Neural cell (in vitro differentiated cells): ENCODE measurements around the gene MGAT4B. TPM values are rescaled to one million over a fixed set of nuclear protein-coding genes. Genes with fewer than 3 reads are reported as not detected.
A peak's percentile ranks its signal among the peaks of the same experiment; 100 is the strongest.

Experiments
- H2AFZ ChIP-seq: fragments of 200-600, 300-800 bp; sonication (generic), shearing (Covaris generic); 2 replicates; pipeline ENCODE4 v1.6.0; 2014; ENCODE audit warnings: low read depth, mild to moderate bottlenecking, antibody characterized with exemption, low read length, moderate library complexity
- H3F3A ChIP-seq: fragments of 200-600 bp; shearing (Covaris generic); 2 replicates; pipeline ENCODE4 v1.6.1; 2016; ENCODE audit warnings: mild to moderate bottlenecking, moderate library complexity, mixed read lengths, antibody characterized with exemption, low read length; ENCODE audit not compliant: insufficient read depth, poor library complexity, severe bottlenecking
- H3K27ac ChIP-seq: fragments of 200-600, 300-800 bp; sonication (generic), shearing (Covaris generic); 2 replicates; pipeline ENCODE4 v1.5.1; 2014; ENCODE audit warnings: mild to moderate bottlenecking, low read length, moderate library complexity
- H3K27me3 ChIP-seq: fragments of 300-800, 200-600 bp; sonication (generic), shearing (Covaris generic); 2 replicates; pipeline ENCODE4 v1.6.0; 2014; ENCODE audit warnings: mild to moderate bottlenecking, low read depth, low read length, moderate library complexity; ENCODE audit not compliant: insufficient read depth
- H3K36me3 ChIP-seq: fragments of 300-800, 200-600 bp; sonication (generic), shearing (Covaris generic); 2 replicates; pipeline ENCODE4 v1.5.1; 2014; ENCODE audit warnings: mild to moderate bottlenecking, antibody characterized with exemption, low read length, moderate library complexity; ENCODE audit not compliant: insufficient read depth
- H3K4me2 ChIP-seq: fragments of 300-800, 200-600 bp; sonication (generic), shearing (Covaris generic); 2 replicates; pipeline ENCODE4 v1.6.0; 2014; ENCODE audit warnings: mild to moderate bottlenecking, low read length
- H3K4me3 ChIP-seq: fragments of 300-800, 200-600 bp; sonication (generic), shearing (Covaris generic); 2 replicates; pipeline ENCODE4 v1.5.1; 2014; ENCODE audit warnings: mild to moderate bottlenecking, low read length, moderate library complexity
- H3K79me2 ChIP-seq: fragments of 200-600 bp; shearing (Covaris generic); replicated peaks from 2 replicates; pipeline ENCODE4 v1.6.0; 2014; ENCODE audit warnings: mild to moderate bottlenecking, low read length, moderate library complexity; ENCODE audit not compliant: insufficient read depth
- H3K9ac ChIP-seq: fragments of 300-800, 200-600 bp; sonication (generic), shearing (Covaris generic); 2 replicates; pipeline ENCODE4 v1.6.1; 2016; ENCODE audit warnings: mild to moderate bottlenecking, low read length, mixed read lengths
- H3K9me2 ChIP-seq: fragments of 200-600 bp; shearing (Covaris generic); 2 replicates; pipeline ENCODE4 v1.6.1; 2016; ENCODE audit warnings: mild to moderate bottlenecking, low read length, mixed read lengths; ENCODE audit not compliant: insufficient read depth
- H3K9me3 ChIP-seq: fragments of 200-600, 300-800 bp; sonication (generic), shearing (Covaris generic); 2 replicates; pipeline ENCODE4 v1.6.1; 2016; ENCODE audit warnings: mild to moderate bottlenecking, mixed run types, low read length, moderate library complexity, mixed read lengths
- H4K20me1 ChIP-seq: fragments of 200-600 bp; shearing (Covaris generic); 2 replicates; pipeline ENCODE4 v1.6.1; 2016; ENCODE audit warnings: mild to moderate bottlenecking, mixed run types; ENCODE audit not compliant: insufficient read depth
- EP300 ChIP-seq: fragments of 450-650 bp; conservative IDR thresholded peaks from 2 replicates; pipeline ENCODE4 v1.6.1; 2014; ENCODE audit warnings: antibody characterized with exemption, mild to moderate bottlenecking, moderate library complexity; ENCODE audit not compliant: poor library complexity, severe bottlenecking
- EZH2 ChIP-seq: fragments of 200-600, 300-800 bp; shearing (Covaris generic), sonication (generic); IDR thresholded peaks from 2 replicates; pipeline ENCODE4 v1.6.1; 2014; ENCODE audit warnings: antibody characterized with exemption, low read length, borderline replicate concordance, mild to moderate bottlenecking; ENCODE audit not compliant: insufficient read depth, poor library complexity, severe bottlenecking
- MXI1 ChIP-seq: fragments of 450-650 bp; conservative IDR thresholded peaks from 2 replicates; pipeline ENCODE4 v1.6.1; 2014; ENCODE audit warnings: antibody characterized with exemption, mild to moderate bottlenecking; ENCODE audit not compliant: poor library complexity, severe bottlenecking
- POLR2AphosphoS5 ChIP-seq: IDR thresholded peaks from 2 replicates; pipeline ENCODE4 v1.6.1; 2012
- RAD21 ChIP-seq: fragments of 450-650 bp; conservative IDR thresholded peaks from 2 replicates; pipeline ENCODE4 v1.6.1; 2014; ENCODE audit warnings: antibody characterized with exemption, mild to moderate bottlenecking, moderate library complexity
- SMC3 ChIP-seq: fragments of 450-650 bp; conservative IDR thresholded peaks from 2 replicates; pipeline ENCODE4 v1.6.1; 2014; ENCODE audit warnings: antibody characterized with exemption, mild to moderate bottlenecking, moderate library complexity; ENCODE audit not compliant: poor library complexity
- TAF1 ChIP-seq: IDR thresholded peaks from 2 replicates; pipeline ENCODE4 v1.6.1; 2012; ENCODE audit warnings: low read depth
- polyA plus RNA-seq: library from polyadenylated mRNA; depleted of rRNA; stranded (reverse); fragments of >200 nt; gene quantifications from 2 replicates; pipeline ENCODE4 v1.2.3, GENCODE V29; 2014
- TF ChIP-seq, protein P1 (sequence below): IDR thresholded peaks from 2 replicates; pipeline ENCODE4 v1.6.1; 2012; ENCODE audit warnings: borderline replicate concordance
- TF ChIP-seq, protein P2 (sequence below): fragments of 450-650 bp; IDR thresholded peaks from 2 replicates; pipeline ENCODE4 v1.5.1; 2014; ENCODE audit warnings: antibody characterized with exemption, mild to moderate bottlenecking, moderate library complexity; ENCODE audit not compliant: poor library complexity, severe bottlenecking

The MGAT4B gene
- polyA plus RNA-seq, 1 donor from 2014 or later: 70.6 TPM

- no peaks in the 10 kb centered on the region for H3F3A ChIP-seq
- peak overlapping the region; percentile 20 for H3K27ac ChIP-seq
- no peaks in the 10 kb centered on the region for H3K9me2 ChIP-seq
- no peak for TF ChIP-seq TAF1
- no peak for TF ChIP-seq POLR2AphosphoS5
- no peak overlapping the region for H2AFZ ChIP-seq
- no peaks in the 10 kb centered on the region for H3K9me3 ChIP-seq
- peak overlapping the region; percentile 36 for H3K9ac ChIP-seq
- no peaks in the 10 kb centered on the region for H4K20me1 ChIP-seq
- peaks cover 4% of the 10 kb centered on the region for H3K27me3 ChIP-seq
- no peaks in the 10 kb centered on the region for H3K36me3 ChIP-seq
- H3K79me2 ChIP-seq: peaks cover 12% of the 10 kb centered on the region
- H3K4me2 ChIP-seq: no peak overlapping the region
- H3K4me3 ChIP-seq: peak overlapping the region; percentile 56
Measured at GRCh38 chr5:179817890-179818745, 11.5 kb upstream of the MGAT4B start.

DNA sequence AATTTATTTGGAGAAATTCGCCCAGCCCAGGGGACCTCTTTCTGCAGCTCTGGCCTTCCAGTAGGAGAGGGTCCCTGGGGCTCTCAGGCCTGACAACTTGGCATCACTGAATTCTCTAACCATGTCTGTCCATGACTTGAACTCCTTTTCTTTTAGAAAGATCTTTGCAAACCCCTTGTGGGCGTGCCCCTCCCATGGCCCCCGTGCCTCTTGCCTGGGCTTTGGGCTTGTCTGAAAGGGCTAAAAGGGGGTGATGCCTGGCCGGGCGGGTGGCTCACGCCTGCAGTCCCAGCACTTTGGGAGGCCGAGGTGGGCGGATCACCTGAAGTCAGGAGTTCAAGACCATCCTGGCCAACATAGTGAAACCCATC lies 10.8 kb upstream of the MGAT4B start:
- no peak overlapping the region for H3K4me2 ChIP-seq
- H3K36me3 ChIP-seq: no peaks in the 10 kb centered on the region
- H3K9me2 ChIP-seq: no peaks in the 10 kb centered on the region
- no peaks in the 10 kb centered on the region for H4K20me1 ChIP-seq
- TF ChIP-seq, protein P1, sequence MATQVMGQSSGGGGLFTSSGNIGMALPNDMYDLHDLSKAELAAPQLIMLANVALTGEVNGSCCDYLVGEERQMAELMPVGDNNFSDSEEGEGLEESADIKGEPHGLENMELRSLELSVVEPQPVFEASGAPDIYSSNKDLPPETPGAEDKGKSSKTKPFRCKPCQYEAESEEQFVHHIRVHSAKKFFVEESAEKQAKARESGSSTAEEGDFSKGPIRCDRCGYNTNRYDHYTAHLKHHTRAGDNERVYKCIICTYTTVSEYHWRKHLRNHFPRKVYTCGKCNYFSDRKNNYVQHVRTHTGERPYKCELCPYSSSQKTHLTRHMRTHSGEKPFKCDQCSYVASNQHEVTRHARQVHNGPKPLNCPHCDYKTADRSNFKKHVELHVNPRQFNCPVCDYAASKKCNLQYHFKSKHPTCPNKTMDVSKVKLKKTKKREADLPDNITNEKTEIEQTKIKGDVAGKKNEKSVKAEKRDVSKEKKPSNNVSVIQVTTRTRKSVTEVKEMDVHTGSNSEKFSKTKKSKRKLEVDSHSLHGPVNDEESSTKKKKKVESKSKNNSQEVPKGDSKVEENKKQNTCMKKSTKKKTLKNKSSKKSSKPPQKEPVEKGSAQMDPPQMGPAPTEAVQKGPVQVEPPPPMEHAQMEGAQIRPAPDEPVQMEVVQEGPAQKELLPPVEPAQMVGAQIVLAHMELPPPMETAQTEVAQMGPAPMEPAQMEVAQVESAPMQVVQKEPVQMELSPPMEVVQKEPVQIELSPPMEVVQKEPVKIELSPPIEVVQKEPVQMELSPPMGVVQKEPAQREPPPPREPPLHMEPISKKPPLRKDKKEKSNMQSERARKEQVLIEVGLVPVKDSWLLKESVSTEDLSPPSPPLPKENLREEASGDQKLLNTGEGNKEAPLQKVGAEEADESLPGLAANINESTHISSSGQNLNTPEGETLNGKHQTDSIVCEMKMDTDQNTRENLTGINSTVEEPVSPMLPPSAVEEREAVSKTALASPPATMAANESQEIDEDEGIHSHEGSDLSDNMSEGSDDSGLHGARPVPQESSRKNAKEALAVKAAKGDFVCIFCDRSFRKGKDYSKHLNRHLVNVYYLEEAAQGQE: no peak
- H3K27me3 ChIP-seq: peaks cover 4% of the 10 kb centered on the region
- no peaks in the 10 kb centered on the region for H3F3A ChIP-seq
- no peaks in the 10 kb centered on the region for H3K9me3 ChIP-seq
- H3K4me3 ChIP-seq: no peak overlapping the region
- peaks cover 8% of the 10 kb centered on the region for H3K79me2 ChIP-seq
- H3K9ac ChIP-seq: no peak overlapping the region
- H3K27ac ChIP-seq: no peak overlapping the region
- no peak overlapping the region for H2AFZ ChIP-seq

- TF ChIP-seq, protein P2, sequence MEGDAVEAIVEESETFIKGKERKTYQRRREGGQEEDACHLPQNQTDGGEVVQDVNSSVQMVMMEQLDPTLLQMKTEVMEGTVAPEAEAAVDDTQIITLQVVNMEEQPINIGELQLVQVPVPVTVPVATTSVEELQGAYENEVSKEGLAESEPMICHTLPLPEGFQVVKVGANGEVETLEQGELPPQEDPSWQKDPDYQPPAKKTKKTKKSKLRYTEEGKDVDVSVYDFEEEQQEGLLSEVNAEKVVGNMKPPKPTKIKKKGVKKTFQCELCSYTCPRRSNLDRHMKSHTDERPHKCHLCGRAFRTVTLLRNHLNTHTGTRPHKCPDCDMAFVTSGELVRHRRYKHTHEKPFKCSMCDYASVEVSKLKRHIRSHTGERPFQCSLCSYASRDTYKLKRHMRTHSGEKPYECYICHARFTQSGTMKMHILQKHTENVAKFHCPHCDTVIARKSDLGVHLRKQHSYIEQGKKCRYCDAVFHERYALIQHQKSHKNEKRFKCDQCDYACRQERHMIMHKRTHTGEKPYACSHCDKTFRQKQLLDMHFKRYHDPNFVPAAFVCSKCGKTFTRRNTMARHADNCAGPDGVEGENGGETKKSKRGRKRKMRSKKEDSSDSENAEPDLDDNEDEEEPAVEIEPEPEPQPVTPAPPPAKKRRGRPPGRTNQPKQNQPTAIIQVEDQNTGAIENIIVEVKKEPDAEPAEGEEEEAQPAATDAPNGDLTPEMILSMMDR: no peak
- no peak for TF ChIP-seq EZH2
- no peak for TF ChIP-seq SMC3
- TF ChIP-seq, protein P1: no peak
- no peak for TF ChIP-seq EP300
- no peak for TF ChIP-seq RAD21
- no peak for TF ChIP-seq TAF1
- no peak for TF ChIP-seq POLR2AphosphoS5
- no peak for TF ChIP-seq MXI1
Measured at GRCh38 chr5:179816796-179817469, 10.3 kb upstream of the MGAT4B start.

More at GRCh38 chr5:179816796-179817469, 10.3 kb upstream of the MGAT4B start:
- Histone ChIP-seq H3K4me3 (no peak overlapping the region), H3K27ac (no peak overlapping the region), H3K36me3 (no peaks in the 10 kb centered on the region), H3K9me3 (no peaks in the 10 kb centered on the region), H3F3A (no peaks in the 10 kb centered on the region), H3K9me2 (no peaks in the 10 kb centered on the region), H3K79me2 (peaks cover 5% of the 10 kb centered on the region), H3K9ac (no peak overlapping the region), H3K27me3 (peaks cover 4% of the 10 kb centered on the region), H2AFZ (no peak overlapping the region), H4K20me1 (no peaks in the 10 kb centered on the region), H3K4me2 (no peak overlapping the region)
